Stimulated activated naive B cell treated with anti-CD40 and anti-IgM and Interleukin-4, amounts not matched to agents 10 μg/mL and 1 μg/mL and 100 μg/mL, for 72 hours (primary cell): ENCODE data around the gene ARL14EPL.

Experiments used
- ATAC-seq, 2 donors: fragments of 150-1000 bp; cut with Tn5 transposase; replicated peaks; 2 replicates each; pipeline ENCODE4 v1.10.0; 2021; ENCODE audit warnings: moderate library complexity in 1 of 2
- DNase-seq: peaks from one replicate; pipeline ENCODE4 v3.0.0; 2021
- H3K27ac Mint-ChIP-seq: one replicate; pipeline ENCODE4 v1.8.0; 2022; ENCODE audit warnings: mild to moderate bottlenecking, mixed read lengths
- H3K27me3 Mint-ChIP-seq, 2 donors: one replicate each; pipeline ENCODE4 v1.8.0; 2022; ENCODE audit warnings: mixed read lengths in 2 of 2
- H3K36me3 Mint-ChIP-seq, 2 donors: one replicate each; pipeline ENCODE4 v1.8.0; 2022; ENCODE audit warnings: mixed read lengths in 2 of 2, mild to moderate bottlenecking in 1 of 2
- H3K4me1 Mint-ChIP-seq, 2 donors: one replicate each; pipeline ENCODE4 v1.8.0; 2022; ENCODE audit warnings: mixed read lengths in 2 of 2, mild to moderate bottlenecking in 1 of 2
- H3K4me3 Mint-ChIP-seq, 2 donors: one replicate each; pipeline ENCODE4 v1.8.0; 2022; ENCODE audit warnings: mild to moderate bottlenecking in 2 of 2, mixed read lengths in 2 of 2, moderate library complexity in 1 of 2
- H3K9me3 Mint-ChIP-seq, 2 donors: one replicate each; pipeline ENCODE4 v1.8.0; 2022; ENCODE audit warnings: mixed read lengths in 2 of 2, mild to moderate bottlenecking in 1 of 2

The ARL14EPL gene

DNA sequence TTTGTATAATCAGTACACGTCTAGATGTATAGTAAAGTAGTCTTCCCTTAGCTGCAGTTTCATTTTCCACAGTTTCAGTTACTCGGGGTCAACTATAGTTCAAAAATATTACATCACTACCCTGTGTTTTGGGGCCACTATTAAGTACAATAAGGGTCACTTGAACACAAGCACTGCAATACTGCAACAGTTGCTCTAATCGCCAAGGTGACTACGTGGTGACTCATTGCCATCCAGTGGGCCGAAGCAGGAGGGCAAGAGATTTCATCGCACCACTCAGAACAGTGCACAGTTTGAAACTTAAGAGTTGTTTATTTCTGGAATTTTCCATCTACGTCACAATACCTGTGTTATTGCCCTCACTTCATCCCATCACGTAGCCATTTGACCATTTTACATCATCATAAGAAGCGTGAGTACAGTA lies at the start of gene ARL14EPL:
Gene ARL14EPL (plus strand): TSS at position 379 of the 424 bp plus-strand sequence. CDS start 18,994 bp downstream, outside the sequence.
- Mint-ChIP-seq H3K9me3 (no peaks in the 10 kb centered on the region), H3K27ac (no peak within 1 kb of the TSS), H3K4me1 (peaks cover 16 to 27% of the 10 kb centered on the region in 2 donors), H3K4me3 (no peak within 1 kb of the TSS), H3K36me3 (no peaks in the 10 kb centered on the region), H3K27me3 (peaks cover 0 to 6% of the 10 kb centered on the region in 2 donors)
- no peak for DNase-seq
- peak; percentile 42 to 72 for ATAC-seq

DNA sequence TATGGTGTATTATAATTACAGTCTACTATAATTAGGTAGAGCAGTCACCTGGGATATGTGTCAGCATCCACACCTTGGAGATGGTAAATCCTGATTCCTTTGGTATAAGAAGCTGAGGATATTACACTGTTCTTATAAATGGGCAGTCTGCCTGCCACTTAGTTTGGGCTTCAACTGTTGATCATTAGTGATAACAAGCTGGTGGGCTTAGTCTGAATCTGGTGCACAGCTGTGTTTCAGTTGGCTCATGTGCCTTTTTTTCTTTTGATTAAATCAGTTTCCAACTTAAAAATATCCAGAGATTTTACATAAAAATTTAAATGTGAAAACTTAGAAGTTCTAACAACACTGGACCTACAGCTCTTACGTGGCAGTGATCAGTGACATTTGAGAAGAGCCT lies 48.8 kb upstream of the ARL14EPL start:
- Mint-ChIP-seq H3K4me3 (no peak overlapping the region), H3K9me3 (no peaks in the 10 kb centered on the region), H3K27ac (no peak overlapping the region), H3K4me1 (no peaks in the 10 kb centered on the region), H3K36me3 (no peaks in the 10 kb centered on the region), H3K27me3 (peaks cover 17 to 26% of the 10 kb centered on the region in 2 donors)
- no peak for DNase-seq
- ATAC-seq = no peak

DNA sequence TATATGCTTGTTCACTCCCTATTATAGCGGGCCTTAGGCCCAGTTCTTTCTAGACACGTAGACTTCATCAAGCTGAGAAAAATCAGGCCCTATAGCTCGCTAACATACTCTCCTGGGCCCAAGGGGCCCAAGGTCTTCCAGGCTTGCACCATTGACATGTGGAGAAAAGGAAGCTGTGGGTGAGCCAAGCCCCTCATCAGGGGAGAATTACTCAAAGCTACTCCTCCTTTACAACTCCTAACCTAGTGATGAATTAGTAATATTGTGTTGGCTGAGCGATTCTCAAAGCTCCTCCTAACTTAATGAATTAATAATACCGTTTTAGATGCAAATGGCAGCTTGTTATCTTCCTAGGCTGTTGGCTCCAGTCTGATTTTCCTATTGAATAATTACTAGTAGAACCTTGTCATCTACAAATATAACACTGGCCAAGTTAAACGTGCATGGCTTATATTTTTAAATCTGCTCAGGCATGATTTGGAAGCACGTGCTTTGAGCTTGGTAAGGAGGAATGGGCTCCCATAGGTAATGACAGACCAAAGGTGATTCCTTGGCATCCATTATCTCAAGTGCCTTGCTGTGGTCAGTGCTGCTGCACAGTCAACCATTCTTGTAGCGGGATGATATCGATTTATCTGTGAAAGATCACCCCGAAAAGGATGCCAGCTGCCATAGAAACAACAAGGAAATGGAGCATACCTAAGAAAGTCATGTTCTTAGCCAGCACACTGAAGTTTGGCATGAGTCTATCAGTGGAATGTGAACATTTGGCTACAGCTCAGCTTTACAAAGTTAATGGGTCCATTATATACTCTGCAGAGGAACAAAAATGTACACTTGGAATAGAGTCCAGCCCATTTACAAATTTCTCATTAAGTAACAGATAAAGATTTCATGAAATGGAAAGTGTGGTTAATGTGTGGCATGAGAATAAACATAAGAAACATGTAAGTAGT lies 46.2 kb upstream of the ARL14EPL start:
- H3K27me3 Mint-ChIP-seq = peaks cover 10 to 15% of the 10 kb centered on the region in 2 donors
- DNase-seq = no peak
- H3K9me3 Mint-ChIP-seq = no peaks in the 10 kb centered on the region
- H3K27ac Mint-ChIP-seq = no peak overlapping the region
- no peaks in the 10 kb centered on the region for H3K4me1 Mint-ChIP-seq
- H3K4me3 Mint-ChIP-seq = no peak overlapping the region
- H3K36me3 Mint-ChIP-seq = no peaks in the 10 kb centered on the region
- ATAC-seq = no peak

DNA sequence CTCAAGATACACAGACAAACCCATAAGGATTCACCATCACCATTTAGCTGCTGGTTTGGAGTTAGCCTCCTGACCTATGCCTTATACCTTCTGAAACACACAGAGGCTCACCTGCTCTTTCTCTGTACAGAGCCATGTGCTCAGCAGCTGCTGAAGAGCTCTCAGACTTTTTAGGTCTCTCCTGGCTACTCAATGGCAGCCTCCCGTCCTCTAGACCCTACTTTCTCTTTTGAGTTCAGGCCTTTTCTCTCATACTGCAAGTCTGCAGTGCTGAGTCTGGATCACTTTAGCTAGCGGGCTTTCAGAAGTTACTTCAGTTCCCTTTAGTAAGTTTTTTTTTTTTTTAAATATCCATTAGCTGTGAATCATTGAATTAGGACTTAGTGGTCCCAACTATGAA lies 44.3 kb upstream of the ARL14EPL start:
- no peak overlapping the region for H3K27ac Mint-ChIP-seq
- no peaks in the 10 kb centered on the region for H3K9me3 Mint-ChIP-seq
- no peaks in the 10 kb centered on the region for H3K36me3 Mint-ChIP-seq
- ATAC-seq (no peak), DNase-seq (no peak)
- no peak overlapping the region for H3K4me3 Mint-ChIP-seq
- H3K4me1 Mint-ChIP-seq = no peaks in the 10 kb centered on the region
- peaks cover 4 to 18% of the 10 kb centered on the region in 2 donors for H3K27me3 Mint-ChIP-seq

DNA sequence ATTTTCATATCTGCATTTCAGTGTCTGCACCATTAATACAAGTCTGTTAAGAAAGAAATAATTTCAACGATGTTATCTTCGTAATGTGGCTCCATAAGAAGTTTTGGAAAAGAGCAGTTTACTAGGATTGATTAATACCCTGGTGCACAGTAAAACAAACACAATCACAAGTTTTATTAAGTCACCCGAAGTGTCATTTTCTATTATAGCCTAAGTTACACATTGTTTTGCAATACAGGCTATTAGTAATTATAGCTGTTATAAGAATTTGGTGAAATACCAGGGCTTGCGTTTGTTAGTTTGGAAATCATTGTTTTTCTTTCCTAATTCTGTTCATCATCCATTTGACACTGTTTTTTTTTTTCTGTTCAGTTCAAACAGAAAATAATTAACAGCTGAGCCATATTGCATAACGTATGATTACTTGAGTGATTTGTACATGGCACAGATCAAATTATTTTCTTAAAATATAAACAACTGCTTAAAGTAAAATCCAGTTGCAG lies 39.4 kb upstream of the ARL14EPL start:
- no peak for ATAC-seq
- DNase-seq = no peak
- Mint-ChIP-seq H3K27ac (no peak overlapping the region), H3K27me3 (peaks cover 13 to 24% of the 10 kb centered on the region in 2 donors), H3K4me1 (no peaks in the 10 kb centered on the region), H3K4me3 (no peak overlapping the region), H3K9me3 (no peaks in the 10 kb centered on the region), H3K36me3 (no peaks in the 10 kb centered on the region)

DNA sequence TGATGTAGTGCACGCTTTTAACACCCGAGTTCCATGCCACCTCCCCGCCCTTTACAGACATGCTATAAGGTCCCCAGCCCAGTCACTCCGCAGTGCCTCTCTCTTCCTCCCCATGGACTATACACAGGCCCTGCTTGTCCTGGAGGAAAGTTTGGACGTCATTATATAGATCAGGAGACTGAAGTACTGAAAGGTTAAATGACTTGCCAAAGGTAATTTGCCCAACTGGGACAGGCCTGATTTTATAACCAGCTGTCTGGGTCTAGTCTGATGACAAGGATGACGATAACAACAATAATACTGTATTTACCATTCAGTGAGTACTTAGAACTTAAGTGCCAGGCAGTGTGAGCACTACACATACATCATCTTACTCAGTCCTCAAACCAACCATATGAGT lies 36.9 kb upstream of the ARL14EPL start:
- Mint-ChIP-seq H3K4me3 (no peak overlapping the region), H3K9me3 (no peaks in the 10 kb centered on the region), H3K27me3 (peaks cover 13 to 24% of the 10 kb centered on the region in 2 donors), H3K36me3 (no peaks in the 10 kb centered on the region), H3K4me1 (no peaks in the 10 kb centered on the region), H3K27ac (peak overlapping the region; percentile 67)
- DNase-seq (no peak), ATAC-seq (no peak)

DNA sequence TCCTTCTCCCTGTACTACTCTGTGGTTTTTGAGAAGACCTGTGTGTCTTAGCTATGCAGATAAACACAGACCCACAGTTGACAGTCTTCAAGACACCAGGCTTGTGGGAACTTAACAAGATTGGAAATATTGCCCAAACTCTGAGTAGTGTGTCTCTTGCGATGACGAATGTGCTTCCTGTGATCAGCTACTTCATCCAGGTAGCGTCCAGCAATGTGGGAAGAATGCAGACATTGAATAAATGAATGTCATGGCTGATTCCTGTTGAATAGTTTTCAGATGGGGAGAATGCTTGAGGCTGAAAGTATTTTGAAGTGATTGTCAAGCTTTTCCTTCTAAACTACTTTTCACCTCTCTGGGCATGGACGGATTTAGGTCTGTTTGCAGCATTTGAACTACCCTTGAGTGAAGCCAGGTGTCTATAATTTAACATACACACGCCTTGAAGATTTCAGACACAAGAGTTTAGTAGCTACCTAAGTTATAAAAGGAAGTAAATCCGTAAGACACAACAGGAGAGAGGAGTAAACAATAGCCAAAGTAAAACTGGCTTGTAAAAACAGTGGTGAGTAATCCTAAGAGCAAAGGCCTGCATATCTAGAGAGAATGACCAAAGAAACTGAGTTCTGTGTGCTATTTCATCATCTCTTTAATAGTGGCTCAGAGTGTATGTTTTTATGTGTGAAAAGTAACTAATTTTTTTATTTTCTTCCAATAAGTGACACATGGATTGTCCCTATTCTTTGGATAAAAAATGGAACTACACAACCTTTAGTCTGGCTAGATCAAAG lies 30.0 kb upstream of the ARL14EPL start:
- Mint-ChIP-seq H3K36me3 (no peaks in the 10 kb centered on the region), H3K4me3 (no peak overlapping the region), H3K27ac (no peak overlapping the region), H3K4me1 (no peaks in the 10 kb centered on the region), H3K9me3 (no peaks in the 10 kb centered on the region), H3K27me3 (peaks cover 0 to 8% of the 10 kb centered on the region in 2 donors)
- ATAC-seq (no peak), DNase-seq (no peak)

DNA sequence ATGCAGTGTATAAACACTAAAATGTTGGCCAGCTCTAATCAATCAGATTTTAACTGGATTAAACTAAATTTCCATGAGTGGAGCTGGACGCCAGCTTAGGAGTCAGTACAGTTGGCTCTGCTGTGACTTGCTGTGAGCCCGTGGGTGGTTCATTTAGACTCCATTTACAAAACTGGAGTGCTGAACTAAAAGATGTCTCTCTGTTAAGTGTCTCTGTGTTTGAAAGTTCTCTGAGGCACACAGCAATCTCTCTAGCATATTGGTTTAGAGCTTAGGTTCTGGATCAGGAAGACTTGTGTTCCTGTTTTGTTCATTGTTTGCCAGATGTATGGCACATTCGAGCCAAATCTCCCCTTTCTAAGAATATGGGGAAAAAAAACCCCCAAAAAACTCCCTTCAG lies 28.0 kb upstream of the ARL14EPL start:
- no peaks in the 10 kb centered on the region for H3K36me3 Mint-ChIP-seq
- DNase-seq (no peak), ATAC-seq (no peak)
- no peak overlapping the region for H3K27ac Mint-ChIP-seq
- H3K27me3 Mint-ChIP-seq = peaks cover 0 to 8% of the 10 kb centered on the region in 2 donors
- H3K4me3 Mint-ChIP-seq = no peak overlapping the region
- H3K9me3 Mint-ChIP-seq = no peaks in the 10 kb centered on the region
- no peaks in the 10 kb centered on the region for H3K4me1 Mint-ChIP-seq

DNA sequence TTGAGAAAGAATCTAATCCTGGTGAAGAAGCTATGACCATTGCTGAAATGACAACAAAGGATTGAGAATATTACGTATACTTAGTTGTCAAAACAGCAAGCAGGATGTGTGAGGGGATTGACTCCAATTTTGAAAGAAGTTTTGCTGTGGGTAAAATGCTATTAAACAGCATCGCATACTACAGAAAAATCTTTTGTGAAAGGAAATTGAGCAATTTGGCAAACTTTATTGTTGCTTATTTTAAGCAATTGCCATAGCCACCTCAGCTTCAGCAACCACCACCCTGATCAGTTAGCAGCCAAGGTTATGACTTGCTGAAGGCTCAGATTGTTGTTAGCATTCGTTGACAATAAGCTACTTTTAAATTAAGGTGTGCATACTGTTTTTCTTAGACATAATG lies 22.5 kb upstream of the ARL14EPL start:
- no peak for ATAC-seq
- Mint-ChIP-seq H3K4me3 (no peak overlapping the region), H3K27ac (no peak overlapping the region), H3K9me3 (no peaks in the 10 kb centered on the region), H3K36me3 (no peaks in the 10 kb centered on the region), H3K4me1 (no peaks in the 10 kb centered on the region), H3K27me3 (no peaks in the 10 kb centered on the region)
- no peak for DNase-seq

DNA sequence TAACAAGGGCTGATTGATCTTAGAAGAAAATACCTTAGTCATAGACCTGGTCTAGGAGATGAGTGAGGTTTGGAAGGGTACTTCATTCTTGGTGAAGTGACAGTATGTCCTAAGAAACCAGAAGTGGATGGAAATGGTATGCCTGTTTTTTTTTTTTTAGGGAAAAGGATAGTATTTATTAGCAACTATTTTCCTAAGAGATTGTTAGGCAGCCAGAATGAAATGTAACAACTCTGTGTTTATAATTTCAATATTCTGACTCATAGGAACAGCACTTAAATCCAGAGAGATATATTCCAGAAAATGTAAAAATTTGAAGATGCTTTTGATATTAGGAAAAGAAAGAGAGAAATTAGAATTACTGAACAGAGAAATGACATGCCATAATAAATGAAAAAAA lies 21.2 kb upstream of the ARL14EPL start:
- DNase-seq (no peak), ATAC-seq (no peak)
- Mint-ChIP-seq H3K9me3 (no peaks in the 10 kb centered on the region), H3K27ac (no peak overlapping the region), H3K4me1 (no peaks in the 10 kb centered on the region), H3K36me3 (no peaks in the 10 kb centered on the region), H3K4me3 (no peak overlapping the region), H3K27me3 (no peaks in the 10 kb centered on the region)

DNA sequence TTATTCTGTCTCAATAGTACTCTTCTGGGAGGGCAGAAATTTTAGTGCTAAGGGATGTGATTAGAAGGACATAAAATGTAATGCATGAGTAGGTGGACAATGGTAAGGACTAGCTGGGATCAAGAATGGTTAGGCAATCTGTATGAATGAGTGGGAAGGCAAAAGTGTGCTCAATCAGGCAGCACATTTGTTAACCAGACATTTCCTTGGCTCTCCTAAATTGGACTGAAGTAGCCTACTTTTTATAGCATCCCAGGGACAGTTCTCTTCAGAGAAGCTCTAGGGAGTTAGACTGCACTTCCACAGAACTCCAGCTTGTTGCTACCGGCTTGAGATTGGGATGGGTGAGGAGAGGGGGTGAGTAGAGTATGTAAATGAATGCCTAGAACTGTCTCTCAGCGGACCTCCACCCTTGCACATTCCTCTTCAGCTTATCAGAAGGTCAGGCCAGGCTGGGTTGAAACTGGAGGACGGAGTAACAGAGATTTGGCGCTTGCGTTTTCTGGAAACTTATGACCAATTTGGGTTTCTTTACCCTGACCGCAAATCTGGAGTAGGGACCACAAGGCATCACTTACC lies 19.0 kb upstream of the ARL14EPL start:
- Mint-ChIP-seq H3K4me1 (no peaks in the 10 kb centered on the region), H3K9me3 (no peaks in the 10 kb centered on the region), H3K27me3 (peaks cover 0 to 5% of the 10 kb centered on the region in 2 donors), H3K27ac (no peak overlapping the region), H3K4me3 (no peak overlapping the region), H3K36me3 (no peaks in the 10 kb centered on the region)
- no peak for DNase-seq
- no peak for ATAC-seq

DNA sequence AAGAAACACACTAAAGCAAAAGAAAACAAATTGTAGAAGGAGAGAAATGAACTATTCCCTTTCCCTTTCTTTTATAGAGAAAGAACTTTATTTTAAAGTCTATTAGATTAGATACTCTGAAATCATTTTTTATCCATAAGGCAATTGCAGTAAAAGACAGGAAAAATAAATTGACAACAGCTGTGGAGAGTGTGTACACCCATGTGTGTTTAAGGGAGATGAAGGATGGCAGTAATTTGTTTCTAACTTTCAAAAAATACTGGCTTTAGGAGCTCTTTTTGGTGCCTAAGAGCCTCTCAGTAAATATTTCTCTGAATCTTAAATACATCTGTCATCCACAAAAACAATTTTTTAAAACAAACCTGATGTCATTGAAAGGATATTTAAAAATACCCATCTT lies 18.3 kb upstream of the ARL14EPL start:
- no peak for ATAC-seq
- no peak overlapping the region for H3K27ac Mint-ChIP-seq
- no peaks in the 10 kb centered on the region for H3K36me3 Mint-ChIP-seq
- H3K4me3 Mint-ChIP-seq = no peak overlapping the region
- no peaks in the 10 kb centered on the region for H3K9me3 Mint-ChIP-seq
- no peaks in the 10 kb centered on the region for H3K4me1 Mint-ChIP-seq
- peaks cover 0 to 5% of the 10 kb centered on the region in 2 donors for H3K27me3 Mint-ChIP-seq
- no peak for DNase-seq

DNA sequence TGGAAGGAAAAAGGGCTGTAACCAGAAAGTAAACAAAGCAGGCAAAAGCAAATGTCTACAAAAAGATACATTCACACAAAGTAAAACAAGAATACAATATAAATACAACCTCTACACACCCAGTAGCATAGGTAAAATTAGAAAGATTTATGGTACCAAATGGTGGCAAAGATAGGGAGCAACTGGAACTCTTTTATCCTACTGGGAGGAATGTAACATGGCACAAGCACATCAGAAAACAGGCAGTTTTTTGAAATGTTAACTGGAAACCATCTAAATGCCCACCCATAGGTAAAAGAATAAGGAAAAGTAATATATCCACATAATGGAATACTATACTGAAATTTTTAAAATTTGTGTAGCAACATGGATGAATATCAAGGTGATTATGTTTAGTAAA lies 8.7 kb upstream of the ARL14EPL start:
- H3K9me3 Mint-ChIP-seq = no peaks in the 10 kb centered on the region
- no peak for ATAC-seq
- H3K27me3 Mint-ChIP-seq = peaks cover 0 to 6% of the 10 kb centered on the region in 2 donors
- H3K36me3 Mint-ChIP-seq = no peaks in the 10 kb centered on the region
- DNase-seq = no peak
- H3K27ac Mint-ChIP-seq = peak overlapping the region; percentile 53
- peaks cover 0 to 2% of the 10 kb centered on the region in 2 donors for H3K4me1 Mint-ChIP-seq
- H3K4me3 Mint-ChIP-seq = no peak overlapping the region

DNA sequence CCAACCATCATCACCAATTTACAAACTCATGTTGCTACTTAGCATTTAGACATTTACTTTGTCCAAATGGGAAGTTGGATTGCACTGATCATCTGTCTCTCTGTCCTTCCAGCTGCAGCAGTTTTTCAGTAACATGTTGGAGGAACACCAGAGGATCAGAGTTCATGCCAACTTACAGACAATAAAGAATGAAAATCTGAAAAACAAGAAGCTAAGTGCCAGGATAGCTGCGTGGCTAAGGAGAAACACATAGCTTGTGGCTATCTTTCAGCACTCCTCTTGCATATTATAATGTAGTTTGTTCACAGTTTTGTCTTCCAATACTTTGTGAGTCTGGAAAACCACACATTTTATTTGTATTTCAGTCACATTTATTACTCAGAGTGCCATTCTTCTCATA lies 6.4 kb upstream of the ARL14EPL start:
- peaks cover 0 to 6% of the 10 kb centered on the region in 2 donors for H3K27me3 Mint-ChIP-seq
- no peak overlapping the region for H3K27ac Mint-ChIP-seq
- ATAC-seq (no peak), DNase-seq (no peak)
- H3K9me3 Mint-ChIP-seq = no peaks in the 10 kb centered on the region
- no peaks in the 10 kb centered on the region for H3K36me3 Mint-ChIP-seq
- H3K4me3 Mint-ChIP-seq = no peak overlapping the region
- peaks cover 0 to 2% of the 10 kb centered on the region in 2 donors for H3K4me1 Mint-ChIP-seq
